Hepatocyte (in vitro differentiated cells): ENCODE results near the gene BAG1. TPM values are rescaled to one million over a fixed set of nuclear protein-coding genes. Genes with fewer than 3 reads are reported as not detected.
A peak's percentile ranks its signal among the peaks of the same experiment; 100 is the strongest.

Experiments used
- DNase-seq: peaks from one replicate; pipeline ENCODE4 v3.0.0-alpha.2; 2016; ENCODE audit warnings: low spot score
- H2AFZ ChIP-seq: fragments of 200-600 bp; sonication (generic); 2 replicates; pipeline ENCODE4 v1.6.0; 2016; ENCODE audit warnings: antibody characterized with exemption, mild to moderate bottlenecking
- H3K27ac ChIP-seq: fragments of 200-600 bp; sonication (generic); 2 replicates; pipeline ENCODE4 v1.5.1; 2016; ENCODE audit warnings: mild to moderate bottlenecking
- H3K27me3 ChIP-seq: fragments of 200-600 bp; sonication (generic); 2 replicates; pipeline ENCODE4 v1.6.1; 2016
- H3K36me3 ChIP-seq: fragments of 200-600 bp; sonication (generic); replicated peaks from 2 replicates; pipeline ENCODE4 v1.5.1; 2016; ENCODE audit warnings: low read depth; ENCODE audit not compliant: insufficient read depth
- H3K4me1 ChIP-seq: fragments of 200-600 bp; sonication (generic); 2 replicates; pipeline ENCODE4 v1.5.1; 2016; ENCODE audit warnings: mild to moderate bottlenecking, moderate library complexity; ENCODE audit not compliant: insufficient read depth
- H3K4me2 ChIP-seq: fragments of 200-600 bp; sonication (generic); 2 replicates; pipeline ENCODE4 v1.6.0; 2016
- H3K4me3 ChIP-seq: fragments of 200-600 bp; sonication (generic); 2 replicates; pipeline ENCODE4 v1.5.1; 2016; ENCODE audit warnings: mild to moderate bottlenecking
- H3K79me2 ChIP-seq: fragments of 200-600 bp; sonication (generic); 2 replicates; pipeline ENCODE4 v1.6.0; 2017; ENCODE audit warnings: mild to moderate bottlenecking
- H3K9me2 ChIP-seq: fragments of 200-600 bp; sonication (generic); replicated peaks from 2 replicates; pipeline ENCODE4 v1.6.0; 2017; ENCODE audit warnings: mild to moderate bottlenecking; ENCODE audit not compliant: insufficient read depth
- H3K9me3 ChIP-seq: fragments of 200-600 bp; sonication (generic); 2 replicates; pipeline ENCODE4 v1.5.1; 2016; ENCODE audit warnings: low read depth, mild to moderate bottlenecking
- H4K20me1 ChIP-seq: fragments of 200-600 bp; sonication (generic); 2 replicates; pipeline ENCODE4 v1.6.0; 2016; ENCODE audit warnings: mild to moderate bottlenecking; ENCODE audit not compliant: insufficient read depth, poor library complexity, severe bottlenecking
- CTCF ChIP-seq: fragments of 200-600 bp; sonication (generic); IDR thresholded peaks from 2 replicates; pipeline ENCODE4 v1.5.1; 2016; ENCODE audit warnings: antibody characterized with exemption, mild to moderate bottlenecking; ENCODE audit not compliant: poor library complexity
- EZH2 ChIP-seq: fragments of 200-600 bp; sonication (generic); IDR thresholded peaks from 2 replicates; pipeline ENCODE4 v1.6.1; 2016; ENCODE audit warnings: antibody characterized with exemption, mild to moderate bottlenecking, borderline replicate concordance
- EZH2phosphoT487 ChIP-seq: fragments of 200-600 bp; sonication (generic); IDR thresholded peaks from one replicate; pipeline ENCODE4 v1.6.1; 2018; ENCODE audit warnings: antibody characterized with exemption, mild to moderate bottlenecking, low read depth, moderate library complexity; ENCODE audit not compliant: unreplicated experiment, severe bottlenecking
- WGBS: methylation state at CpG from one replicate; pipeline ENCODE4 v1.1.6; 2016; ENCODE audit warnings: low lambda C conversion rate; ENCODE audit errors: missing lambda C conversion rate; 5-methylcytosine and 5-hydroxymethylcytosine counted together
- polyA plus RNA-seq: library from polyadenylated mRNA; unstranded; fragments of >200 nt; fragmentation: Nextera tagmentation; extraction: Ambion mirVana; gene quantifications from 2 replicates; pipeline ENCODE4 v1.2.1, GENCODE V29; 2016
- total RNA-seq: library from RNA; depleted of rRNA; stranded (reverse); fragments of >200 nt; gene quantifications from 2 replicates; pipeline ENCODE4 v1.2.3, GENCODE V29; 2014

The BAG1 gene
- total RNA-seq (94.8 and 103 TPM in 2 replicates), polyA plus RNA-seq (78.5 and 99.3 TPM in 2 replicates)

GRCh38 chr9:33264473-33265177 is at the start of gene BAG1, which contains the start of gene CHMP5:
Gene BAG1 (minus strand): TSS chr9:33264708.
Gene CHMP5 (plus strand): TSS chr9:33265049. CDS start chr9:33265079, 30 bp downstream.
- Histone ChIP-seq H3K27ac (peak within 1 kb of the TSS; percentile 80), H3K4me1 (peaks cover 13% of the 10 kb centered on the region), H3K36me3 (no peaks in the 10 kb centered on the region), H3K9me3 (no peaks in the 10 kb centered on the region), H3K4me3 (peak within 1 kb of the TSS; percentile 78), H4K20me1 (peaks cover 3% of the 10 kb centered on the region), H3K9me2 (no peaks in the 10 kb centered on the region), H3K27me3 (no peaks in the 10 kb centered on the region), H3K79me2 (peaks cover 61% of the 10 kb centered on the region), H3K4me2 (peak within 1 kb of the TSS; percentile 94), H2AFZ (peak within 1 kb of the TSS; percentile 67)
- peak; percentile 100 for DNase-seq
- TF ChIP-seq EZH2 (no peak), CTCF (peak; percentile 51)
- 1% methylated on average over 35 of the region's 67 CpGs for WGBS

GRCh38 chr9:33311953-33312352 is 47.4 kb upstream of the BAG1 start:
- Histone ChIP-seq H3K4me1 (no peaks in the 10 kb centered on the region), H3K27ac (no peak overlapping the region), H3K9me3 (no peaks in the 10 kb centered on the region), H3K79me2 (no peaks in the 10 kb centered on the region), H3K4me2 (no peak overlapping the region), H3K27me3 (no peaks in the 10 kb centered on the region), H4K20me1 (no peaks in the 10 kb centered on the region), H3K4me3 (no peak overlapping the region), H3K36me3 (no peaks in the 10 kb centered on the region), H3K9me2 (no peaks in the 10 kb centered on the region), H2AFZ (no peak overlapping the region)
- TF ChIP-seq EZH2: no peak
- no peak for TF ChIP-seq EZH2phosphoT487
- no peak for TF ChIP-seq CTCF
- no peak for DNase-seq
- 88% methylated on average over 2 of the region's 2 CpGs for WGBS

GRCh38 chr9:33310748-33311147 is 46.2 kb upstream of the BAG1 start:
- H3K4me1 ChIP-seq: no peaks in the 10 kb centered on the region
- no peak overlapping the region for H2AFZ ChIP-seq
- no peaks in the 10 kb centered on the region for H3K9me2 ChIP-seq
- WGBS: 89% methylated on average over 2 of the region's 2 CpGs
- H4K20me1 ChIP-seq: no peaks in the 10 kb centered on the region
- no peaks in the 10 kb centered on the region for H3K27me3 ChIP-seq
- no peak overlapping the region for H3K4me2 ChIP-seq
- no peaks in the 10 kb centered on the region for H3K36me3 ChIP-seq
- no peaks in the 10 kb centered on the region for H3K79me2 ChIP-seq
- no peak for TF ChIP-seq EZH2phosphoT487
- TF ChIP-seq CTCF: no peak
- TF ChIP-seq EZH2: no peak
- no peak overlapping the region for H3K27ac ChIP-seq
- H3K9me3 ChIP-seq: no peaks in the 10 kb centered on the region
- no peak overlapping the region for H3K4me3 ChIP-seq
- no peak for DNase-seq
